ENCODE measurements around the gene PARD6B.

DNA sequence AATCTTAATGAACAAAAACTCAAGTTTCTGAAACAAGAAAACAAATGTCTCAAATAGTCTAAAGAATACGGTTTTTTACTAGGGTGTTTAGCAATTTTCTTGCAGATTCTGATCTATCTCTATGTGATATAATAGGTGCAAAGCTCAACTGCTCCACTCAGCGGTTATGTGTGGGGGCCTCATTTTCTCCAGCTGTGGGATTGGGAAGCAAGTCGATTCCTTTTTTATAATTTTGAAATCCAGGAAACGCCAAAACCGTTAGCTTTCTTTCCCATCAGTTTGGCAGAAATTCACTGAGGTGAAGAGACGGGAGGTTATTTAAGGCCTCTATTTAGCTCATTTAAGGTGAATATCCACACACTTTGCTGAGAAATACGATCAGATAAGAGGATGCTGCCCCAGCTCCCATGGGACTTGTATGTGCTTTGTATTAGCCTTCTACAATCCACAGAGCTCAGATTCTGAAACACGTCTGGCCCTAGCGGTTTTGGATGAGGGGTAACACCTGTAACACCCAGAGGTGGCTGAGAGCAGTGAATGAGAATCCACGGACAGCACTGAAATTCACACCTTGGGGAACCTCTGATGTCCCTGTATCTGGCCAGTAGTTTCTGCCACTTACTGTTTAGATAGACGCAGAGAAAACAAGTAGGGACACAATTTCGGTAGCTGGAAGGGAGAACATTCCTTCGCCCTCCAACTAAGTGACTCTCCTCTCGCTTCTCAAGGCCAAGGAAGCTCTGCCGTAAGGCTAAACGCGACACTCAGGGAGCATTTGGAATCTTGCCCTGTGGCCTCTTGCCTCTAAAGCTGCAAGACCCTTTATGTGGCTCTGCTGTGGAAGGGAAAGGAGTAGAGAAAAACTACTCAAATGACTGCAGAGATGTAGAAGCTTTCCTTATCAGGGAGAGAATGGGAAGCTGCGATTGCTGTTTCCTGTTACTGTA, 56.9 kb downstream of the PARD6B start:
- TF ChIP-seq POLR2A (IDR thresholded peaks at IDR 0.05) (no peak), POLR2AphosphoS5 (IDR thresholded peaks at IDR 0.05) (no peak)
- TF ChIP-seq, protein P1, sequence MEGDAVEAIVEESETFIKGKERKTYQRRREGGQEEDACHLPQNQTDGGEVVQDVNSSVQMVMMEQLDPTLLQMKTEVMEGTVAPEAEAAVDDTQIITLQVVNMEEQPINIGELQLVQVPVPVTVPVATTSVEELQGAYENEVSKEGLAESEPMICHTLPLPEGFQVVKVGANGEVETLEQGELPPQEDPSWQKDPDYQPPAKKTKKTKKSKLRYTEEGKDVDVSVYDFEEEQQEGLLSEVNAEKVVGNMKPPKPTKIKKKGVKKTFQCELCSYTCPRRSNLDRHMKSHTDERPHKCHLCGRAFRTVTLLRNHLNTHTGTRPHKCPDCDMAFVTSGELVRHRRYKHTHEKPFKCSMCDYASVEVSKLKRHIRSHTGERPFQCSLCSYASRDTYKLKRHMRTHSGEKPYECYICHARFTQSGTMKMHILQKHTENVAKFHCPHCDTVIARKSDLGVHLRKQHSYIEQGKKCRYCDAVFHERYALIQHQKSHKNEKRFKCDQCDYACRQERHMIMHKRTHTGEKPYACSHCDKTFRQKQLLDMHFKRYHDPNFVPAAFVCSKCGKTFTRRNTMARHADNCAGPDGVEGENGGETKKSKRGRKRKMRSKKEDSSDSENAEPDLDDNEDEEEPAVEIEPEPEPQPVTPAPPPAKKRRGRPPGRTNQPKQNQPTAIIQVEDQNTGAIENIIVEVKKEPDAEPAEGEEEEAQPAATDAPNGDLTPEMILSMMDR (IDR thresholded peaks at IDR 0.05) = no peak

All from sigmoid colon (tissue), 4 donors.